NT2/D1 (cell line): ENCODE data around the gene PPIP5K1.
"Not testable (repeated sequence)": the region's sequence is repeated elsewhere in the genome, so short reads cannot be mapped to it uniquely, and the experiment has no call there.

Experiments used
- SUZ12 ChIP-seq: IDR thresholded peaks from 2 replicates; pipeline ENCODE4 v1.6.1; 2011; ENCODE audit not compliant: insufficient read length, insufficient read depth; ENCODE audit errors: extremely low read depth
- YY1 ChIP-seq: IDR thresholded peaks from 2 replicates; pipeline ENCODE4 v1.6.1; 2011; ENCODE audit not compliant: insufficient read length, insufficient read depth
- ZNF274 ChIP-seq: IDR thresholded peaks from 2 replicates; pipeline ENCODE4 v1.6.1; 2011; ENCODE audit warnings: mild to moderate bottlenecking, low read depth, low read length

DNA sequence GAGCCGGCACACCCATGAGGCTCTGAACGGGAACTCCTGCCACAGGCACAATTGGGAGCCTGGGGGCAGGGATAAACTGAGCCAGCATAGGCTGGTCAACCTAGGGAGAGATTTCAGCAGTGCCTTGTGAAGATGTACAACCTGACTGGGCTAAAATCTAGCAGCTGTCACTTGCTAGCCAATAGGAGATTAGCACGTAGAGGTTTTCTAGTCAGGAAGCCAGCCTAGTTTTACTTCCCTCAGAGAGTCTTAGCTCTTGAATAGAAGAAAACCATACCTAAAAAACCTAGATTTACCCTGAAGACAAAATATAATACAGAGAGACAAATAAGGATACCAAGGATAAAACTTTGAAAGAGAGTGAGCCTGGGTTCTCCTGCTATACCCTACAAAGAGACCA, 27.3 kb downstream of the PPIP5K1 start:
- not testable (repeated sequence) for TF ChIP-seq SUZ12, ZNF274, YY1
